Stimulated activated CD4-positive, alpha-beta T cell treated with anti-CD3 and anti-CD28 coated beads, Interleukin-1b, Interleukin-23, amount 100 ng/mL, for 4 hours (primary cell): Measurements from ENCODE around the gene CCDC134.

Source experiments
- DNase-seq, 2 donors: peaks; one replicate each; pipeline ENCODE4 v3.0.0-alpha.2; 2020; ENCODE audit warnings: low read depth in 2 of 2

Gene CCDC134

DNA sequence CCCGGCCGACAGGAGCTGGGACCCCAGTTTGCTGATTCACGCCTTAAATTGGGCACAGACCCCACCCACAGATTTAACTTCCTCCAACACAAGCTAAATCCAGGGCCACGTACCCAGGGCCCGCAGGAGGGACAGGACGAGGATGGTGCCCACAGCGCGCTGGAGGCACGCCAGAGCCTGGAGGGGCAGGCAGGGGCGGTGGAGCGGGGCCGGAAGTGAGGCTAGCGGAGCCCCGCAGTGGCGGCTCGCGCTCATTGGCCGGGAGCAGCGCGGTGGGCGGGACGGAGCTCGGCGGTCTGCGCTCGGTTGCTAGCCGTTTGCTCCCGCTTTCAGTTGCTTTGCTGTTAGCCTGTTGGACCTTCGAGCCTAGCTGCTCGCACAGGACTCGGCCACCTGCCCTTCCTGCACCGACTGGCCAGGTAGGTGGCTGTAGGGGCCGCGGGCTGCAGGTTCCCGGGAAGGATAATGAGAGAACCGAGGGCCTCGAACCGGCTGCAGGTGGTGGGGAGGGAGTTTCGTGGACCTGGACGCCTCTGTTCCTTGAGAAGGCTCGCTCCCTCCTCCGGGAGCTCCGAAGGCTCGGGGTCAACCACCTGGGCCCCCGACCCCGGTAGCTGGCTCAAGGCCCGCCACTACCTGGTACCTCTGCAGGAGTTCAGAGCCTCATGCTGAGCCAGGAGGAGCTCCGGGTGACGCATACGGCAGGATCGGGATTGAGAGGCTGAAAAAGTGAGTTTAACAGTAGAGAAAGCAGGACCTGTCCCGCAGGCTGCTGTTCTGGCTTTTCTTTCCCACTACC, at the start of gene CCDC134:
CCDC134 (plus strand) TSS at position 332 of the 799 bp plus-strand sequence. CDS start 8,212 bp downstream, outside the sequence.
- DNase-seq = peak; percentile 80 to 88

- no peak for DNase-seq
Measured at GRCh38 chr22:41752011-41752970, 48.2 kb upstream of the CCDC134 start.

DNA sequence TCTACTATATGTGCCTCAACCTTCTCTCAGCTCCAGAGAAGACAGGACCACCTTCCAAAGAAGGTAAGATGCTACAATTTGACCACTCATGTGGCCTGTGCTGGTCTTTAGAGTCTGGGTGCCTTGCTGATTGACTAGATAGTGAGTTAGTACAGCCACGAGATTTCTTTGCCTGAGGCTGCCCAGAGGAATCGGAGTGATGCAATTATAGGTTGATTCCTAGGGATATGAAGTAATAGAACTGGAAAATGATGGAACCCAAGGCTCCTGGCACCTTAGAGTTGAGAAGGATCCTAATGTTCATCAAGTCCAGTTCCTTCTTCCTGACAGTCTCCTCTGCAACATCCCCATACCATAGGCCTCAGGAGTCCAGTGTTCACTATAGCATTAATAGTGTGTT, 46.5 kb upstream of the CCDC134 start:
- DNase-seq = no peak

GRCh38 chr22:41757502-41757901, 43.0 kb upstream of the CCDC134 start:
- DNase-seq = no peak

DNA sequence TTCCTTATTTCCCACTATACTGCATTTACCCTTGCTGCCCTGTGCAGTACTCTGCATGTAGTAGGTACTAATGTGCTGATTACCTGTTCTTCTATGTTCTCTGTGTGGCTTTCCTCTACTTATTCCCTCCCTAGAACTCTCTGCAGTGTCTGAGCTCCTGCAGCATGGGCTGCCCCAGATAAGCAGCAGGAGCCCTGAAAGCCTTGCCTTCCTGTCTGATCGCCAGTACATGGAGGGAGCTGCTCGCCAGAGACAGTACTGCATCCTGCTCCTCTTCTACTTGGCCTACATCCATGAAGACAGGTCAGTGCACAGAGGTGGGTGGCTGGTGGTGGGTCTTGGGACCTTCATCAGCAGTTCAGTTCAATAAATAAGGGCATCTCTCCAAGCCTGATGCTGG, 42.2 kb upstream of the CCDC134 start:
- DNase-seq = no peak

DNA sequence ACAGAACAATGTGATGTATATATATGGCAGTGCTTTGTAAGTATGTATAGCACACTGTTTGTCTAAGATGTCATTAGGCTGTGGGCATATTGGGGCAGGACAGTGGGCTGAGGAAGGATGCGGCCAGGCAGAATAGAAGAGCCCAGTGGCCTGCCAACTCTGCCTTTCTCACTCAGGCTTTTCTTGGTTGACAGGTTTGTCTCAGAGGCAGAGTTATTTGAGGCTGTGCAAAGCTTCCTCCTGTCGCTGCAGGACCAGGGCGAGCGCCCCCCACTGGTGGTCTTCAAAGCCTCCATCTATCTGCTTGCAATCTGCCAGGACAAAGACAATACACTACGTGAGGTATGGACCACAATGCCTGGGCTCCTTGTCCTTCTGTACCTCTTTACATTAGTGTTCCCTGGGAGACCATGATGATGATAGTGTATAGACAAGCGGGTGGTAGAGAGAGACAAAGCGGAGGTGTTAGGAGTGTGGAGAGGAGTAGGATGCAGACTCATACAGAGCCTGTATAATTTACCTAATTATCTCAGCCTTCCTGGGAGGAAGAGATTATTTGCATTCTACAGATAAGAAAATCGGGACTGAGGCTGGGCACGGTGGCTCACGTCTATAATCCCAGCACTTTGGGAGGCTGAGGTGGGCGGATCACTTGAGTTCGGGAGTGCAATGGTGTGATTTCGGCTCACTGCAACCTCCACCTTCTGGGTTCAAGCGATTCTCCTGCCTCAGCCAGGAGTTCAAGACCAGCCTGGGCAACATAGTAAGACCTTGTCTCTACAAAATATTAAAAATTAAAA, 37.3 kb upstream of the CCDC134 start:
- no peak for DNase-seq

- no peak for DNase-seq
Measured at GRCh38 chr22:41766476-41766875, 34.0 kb upstream of the CCDC134 start.

GRCh38 chr22:41768430-41768829, 32.0 kb upstream of the CCDC134 start:
- DNase-seq = no peak

DNA sequence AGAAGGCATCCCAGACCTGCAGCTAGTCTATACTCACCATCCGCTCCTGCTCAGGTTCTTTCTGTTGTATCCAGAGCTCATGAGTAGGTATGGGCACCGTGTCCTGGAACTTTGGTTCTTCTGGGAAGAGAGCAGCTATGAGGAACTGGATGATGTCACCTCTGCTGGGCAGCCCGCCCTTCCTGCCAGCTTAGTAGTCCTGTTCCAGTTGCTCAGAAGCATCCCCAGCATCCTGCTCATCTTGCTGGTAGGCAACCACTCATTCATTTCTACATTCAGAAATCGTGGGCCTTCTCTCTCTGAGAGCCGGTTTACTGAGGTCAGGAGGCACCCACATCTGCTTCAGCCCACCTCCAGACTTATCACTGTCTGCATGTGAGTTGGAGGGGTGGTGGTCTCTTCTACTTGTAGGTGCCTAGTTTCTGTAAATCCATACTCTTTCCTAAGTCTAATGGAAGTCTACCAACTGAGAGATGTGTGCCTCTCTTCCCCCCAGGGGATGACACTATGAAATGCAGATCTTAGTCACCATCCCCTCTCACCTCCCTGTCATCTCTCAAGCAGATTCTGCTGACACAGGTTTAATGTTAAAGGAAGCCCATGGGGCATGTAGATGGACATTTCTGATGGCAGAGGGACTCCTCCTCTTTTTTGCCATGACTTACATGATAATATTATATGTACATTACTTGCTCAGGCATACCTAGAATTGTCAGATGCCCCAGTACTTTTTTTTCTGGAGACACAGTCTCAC, 29.6 kb upstream of the CCDC134 start:
- DNase-seq = no peak

DNA sequence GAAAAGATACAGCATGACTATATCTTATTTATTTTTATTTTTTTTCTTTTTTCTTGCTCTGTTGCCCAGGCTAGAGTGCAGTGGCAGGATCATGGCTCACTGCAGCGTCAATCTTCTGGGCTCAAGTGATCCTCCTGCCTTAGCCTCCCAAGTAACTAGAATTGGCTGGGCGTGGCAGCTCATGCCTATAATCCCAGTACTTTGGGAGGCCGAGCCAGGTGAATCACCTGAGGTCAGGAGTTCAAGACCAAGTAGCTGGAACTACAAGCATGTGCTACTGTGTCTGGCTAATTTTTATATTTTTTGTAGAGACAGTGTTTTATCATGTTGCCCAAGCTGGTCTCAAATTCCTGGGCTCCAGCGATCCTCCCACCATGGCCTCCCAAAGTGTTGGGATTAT, 28.3 kb upstream of the CCDC134 start:
- DNase-seq = no peak

DNA sequence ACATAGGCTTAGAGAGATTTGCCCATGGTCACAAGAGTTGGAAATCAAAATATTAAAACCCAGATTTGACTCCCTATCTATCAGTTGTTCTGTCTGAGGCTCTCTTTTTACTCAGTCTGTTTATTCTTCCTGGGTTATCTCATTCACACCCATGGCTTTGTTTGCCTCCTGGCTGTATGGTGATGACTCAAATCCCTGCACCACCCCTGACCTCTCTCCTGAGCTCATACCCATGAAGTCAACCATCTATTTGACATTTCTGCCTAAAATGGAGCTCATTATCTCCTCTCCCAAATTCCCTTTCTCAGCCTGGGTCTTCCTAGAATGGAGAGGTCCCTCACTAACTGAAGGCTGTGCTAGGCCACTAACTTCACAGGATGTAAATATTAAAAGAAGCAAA, 27.8 kb upstream of the CCDC134 start:
- no peak for DNase-seq

- DNase-seq = no peak
Measured at GRCh38 chr22:41775338-41775737, 25.1 kb upstream of the CCDC134 start.

DNA sequence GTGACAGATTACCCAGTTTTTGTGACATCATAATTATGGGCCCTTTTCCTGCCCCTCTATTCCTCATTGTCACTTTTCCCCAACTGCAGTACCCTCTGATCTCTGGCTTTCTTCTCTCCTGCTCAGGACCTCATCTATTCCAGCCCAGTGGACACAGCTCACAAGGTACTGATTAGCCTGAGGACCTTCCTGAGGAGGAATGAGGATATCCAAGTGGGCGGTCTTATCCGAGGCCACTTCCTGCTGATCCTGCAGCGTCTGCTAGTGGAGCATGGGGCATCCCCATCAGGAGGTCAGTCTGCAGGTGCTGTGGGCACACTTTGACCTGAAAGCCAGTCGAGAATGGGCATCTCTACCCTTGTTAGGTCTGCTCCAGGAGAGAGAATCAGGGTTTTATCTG, 24.5 kb upstream of the CCDC134 start:
- DNase-seq = no peak

- DNase-seq = no peak
Measured at GRCh38 chr22:41776381-41776780, 24.1 kb upstream of the CCDC134 start.

DNA sequence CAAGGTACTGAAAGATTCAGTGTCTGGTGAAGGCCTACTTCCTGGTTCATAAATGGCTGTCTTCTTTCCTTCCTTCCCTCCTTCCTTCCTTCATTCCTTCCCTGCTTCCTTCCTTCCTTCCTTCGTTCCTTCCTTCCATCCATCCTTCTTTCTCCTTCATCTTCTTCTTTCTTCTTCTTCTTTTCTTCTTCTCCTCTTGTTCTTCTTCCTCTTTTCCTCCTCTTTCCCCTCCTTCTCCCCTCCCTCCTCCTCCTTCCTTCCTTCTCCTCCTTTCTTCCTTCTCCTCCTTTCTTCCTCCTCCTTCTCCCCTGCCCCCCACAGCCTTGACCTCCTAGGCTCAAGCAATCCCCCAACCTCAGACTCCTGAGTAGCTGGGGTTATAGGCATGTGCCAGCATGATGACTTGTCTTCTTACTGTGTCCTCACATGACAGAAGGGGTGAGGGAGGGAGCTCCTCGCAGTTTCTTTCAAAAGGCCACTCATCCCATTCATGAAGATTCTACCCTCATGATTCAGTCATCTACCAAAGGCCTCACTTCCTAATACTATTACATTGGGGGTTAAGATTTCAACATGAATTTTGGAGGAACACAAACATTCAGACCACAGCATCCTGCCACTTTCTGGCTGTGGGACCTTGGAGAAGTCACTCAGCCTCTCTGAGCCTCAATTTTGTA, 22.6 kb upstream of the CCDC134 start:
- no peak for DNase-seq

GRCh38 chr22:41779929-41780505, 20.5 kb upstream of the CCDC134 start:
- no peak for DNase-seq

- DNase-seq = peak; percentile 58 to 61
Measured at GRCh38 chr22:41780746-41781505, 19.6 kb upstream of the CCDC134 start.

- no peak for DNase-seq
Measured at GRCh38 chr22:41781507-41781906, 19.0 kb upstream of the CCDC134 start.

- DNase-seq = no peak
Measured at GRCh38 chr22:41782316-41782715, 18.2 kb upstream of the CCDC134 start.
